NB4 (cell line): ENCODE results near the gene AGBL1.

ENCODE experiments used
- DNase-seq: peaks from one replicate; pipeline ENCODE4 v3.0.0; 2010; ENCODE audit warnings: low read depth
- H3K4me3 ChIP-seq: one replicate; pipeline ENCODE4 v1.5.1; 2011; ENCODE audit warnings: mild to moderate bottlenecking, low read depth, low read length, moderate library complexity
- CTCF ChIP-seq: IDR thresholded peaks from one replicate; pipeline ENCODE4 v1.5.1; 2012; ENCODE audit warnings: low read depth, low read length
- MAX ChIP-seq: IDR thresholded peaks from 2 replicates; pipeline ENCODE4 v1.6.1; 2011; ENCODE audit warnings: low read depth, low read length
- MYC ChIP-seq: IDR thresholded peaks from 2 replicates; pipeline ENCODE4 v1.6.1; 2011; ENCODE audit warnings: low read depth, low read length
- POLR2A ChIP-seq: IDR thresholded peaks from 2 replicates; pipeline ENCODE4 v1.6.1; 2011; ENCODE audit warnings: mild to moderate bottlenecking; ENCODE audit not compliant: insufficient read length; ENCODE audit errors: extremely low read depth

Gene AGBL1

GRCh38 chr15:86842199-86842598 lies 762.5 kb downstream of the AGBL1 start:
- no peak for DNase-seq
- no peak overlapping the region for H3K4me3 ChIP-seq
- no peak for TF ChIP-seq POLR2A
- TF ChIP-seq MAX: no peak
- no peak for TF ChIP-seq CTCF
- TF ChIP-seq MYC: no peak

- TF ChIP-seq POLR2A (no peak), MAX (no peak), MYC (no peak), CTCF (no peak)
Observed at GRCh38 chr15:86846036-86846435, 766.4 kb downstream of the AGBL1 start.

GRCh38 chr15:86849136-86849535 lies 769.5 kb downstream of the AGBL1 start:
- TF ChIP-seq CTCF (no peak), MAX (no peak), POLR2A (no peak), MYC (no peak)
- no peak for DNase-seq
- no peak overlapping the region for H3K4me3 ChIP-seq

More at GRCh38 chr15:86846036-86846435, 766.4 kb downstream of the AGBL1 start:
- H3K4me3 ChIP-seq: no peak overlapping the region
- no peak for DNase-seq

GRCh38 chr15:86849558-86850285 lies 770.1 kb downstream of the AGBL1 start:
- TF ChIP-seq MYC (no peak), MAX (no peak), CTCF (no peak), POLR2A (no peak)
- no peak overlapping the region for H3K4me3 ChIP-seq
- DNase-seq: no peak

GRCh38 chr15:86850939-86851338 lies 771.3 kb downstream of the AGBL1 start:
- H3K4me3 ChIP-seq: no peak overlapping the region
- TF ChIP-seq MAX: no peak
- TF ChIP-seq CTCF: no peak
- TF ChIP-seq POLR2A: no peak
- TF ChIP-seq MYC: no peak
- DNase-seq: no peak
